ENCODE results near the gene SNIP1.
"Not testable (repeated sequence)": the region's sequence is repeated elsewhere in the genome, so short reads cannot be mapped to it uniquely, and the experiment has no call there.

The SNIP1 gene

GRCh38 chr1:37558411-37558810, 4.3 kb upstream of the SNIP1 start:
- DNase-seq, result no peak

- DNase-seq, result no peak
Observed at GRCh38 chr1:37557402-37557801, 3.3 kb upstream of the SNIP1 start.

- DNase-seq, result peak in 1 of 2 experiments; percentile 9
Observed at GRCh38 chr1:37556712-37557196, 2.7 kb upstream of the SNIP1 start, which contains the start of gene DNALI1. Gene DNALI1, plus strand, starts transcription at chr1:37556940. Its CDS starts 55 bp downstream, at chr1:37556995.

DNA sequence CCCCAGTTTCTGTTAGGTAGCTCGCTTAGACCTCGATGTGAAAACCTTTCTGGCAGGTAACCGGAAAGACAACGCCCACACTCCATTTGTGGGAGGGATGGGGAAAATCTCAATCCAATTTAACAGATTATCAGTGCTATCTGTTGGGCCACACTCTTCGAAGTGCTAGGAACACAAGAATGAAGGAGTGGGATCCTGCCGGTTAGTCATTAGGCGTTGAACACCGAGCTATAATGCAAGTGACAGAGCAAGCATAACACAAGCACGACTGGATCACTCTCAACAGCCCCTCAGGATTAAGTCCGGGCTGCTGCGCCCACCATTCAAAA, 531 bp downstream of the SNIP1 start:
- DNase-seq, result no peak

DNA sequence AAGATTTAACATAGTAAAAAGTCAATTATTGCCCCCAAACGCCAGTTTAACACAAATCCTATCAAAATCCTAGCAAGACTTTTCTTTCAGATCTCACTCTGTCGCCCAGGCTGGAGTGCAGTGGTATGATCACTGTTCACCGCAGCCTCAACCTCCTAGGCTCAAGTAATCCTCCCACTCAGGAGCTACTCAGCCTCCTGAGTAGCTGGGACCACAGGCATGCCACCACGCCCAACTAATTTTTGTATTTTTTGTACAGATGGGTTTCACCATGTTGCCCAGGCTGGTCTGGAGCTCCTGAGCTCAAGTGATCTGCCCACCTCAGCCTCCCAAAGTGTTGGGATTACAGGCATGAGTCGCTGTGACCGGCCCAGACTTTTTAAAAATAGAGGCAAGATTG, 4.8 kb downstream of the SNIP1 start:
- no peak for DNase-seq

DNA sequence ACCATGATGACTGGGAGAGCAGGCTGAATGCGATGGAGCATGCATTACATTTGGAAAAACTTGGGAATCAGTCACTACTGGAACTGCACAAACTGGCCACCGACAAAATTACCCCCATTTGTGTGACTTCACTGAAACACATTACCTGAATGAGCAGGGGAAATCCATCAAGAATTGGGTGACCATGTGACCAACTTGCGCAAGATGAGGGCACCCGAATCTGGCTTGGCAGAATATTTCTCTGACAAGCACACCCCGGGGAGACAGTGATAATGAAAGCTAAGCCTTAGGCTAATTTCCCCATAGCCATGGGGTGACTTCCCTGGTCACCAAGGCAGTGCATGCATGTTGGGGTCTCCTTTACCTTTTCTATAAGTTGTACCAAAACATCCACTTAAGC, 9.1 kb downstream of the SNIP1 start:
- no peak for DNase-seq

DNA sequence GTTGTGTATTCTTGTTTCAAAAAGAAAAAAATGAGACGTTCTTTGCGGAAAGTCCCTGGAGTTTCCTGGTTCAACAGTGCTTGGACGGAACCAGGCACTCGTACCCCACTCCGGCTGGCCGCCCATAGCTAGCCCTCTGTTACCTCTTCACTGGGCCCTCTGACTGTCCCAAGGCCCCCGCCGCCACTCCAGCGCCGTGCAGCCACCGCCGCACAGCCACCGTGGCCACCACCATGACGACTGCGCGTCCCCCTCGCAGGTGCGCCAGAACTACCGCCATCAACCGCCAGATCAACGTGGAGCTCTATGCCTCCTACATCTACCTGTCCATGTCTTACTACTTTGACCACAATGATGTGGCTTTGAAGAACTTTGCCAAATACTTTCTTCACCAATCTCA, 9.6 kb downstream of the SNIP1 start:
- DNase-seq, result no peak

GRCh38 chr1:37540036-37540785, 13.9 kb downstream of the SNIP1 start:
- no peak for DNase-seq

GRCh38 chr1:37539154-37539553, 14.9 kb downstream of the SNIP1 start:
- DNase-seq, result not testable (repeated sequence)

DNA sequence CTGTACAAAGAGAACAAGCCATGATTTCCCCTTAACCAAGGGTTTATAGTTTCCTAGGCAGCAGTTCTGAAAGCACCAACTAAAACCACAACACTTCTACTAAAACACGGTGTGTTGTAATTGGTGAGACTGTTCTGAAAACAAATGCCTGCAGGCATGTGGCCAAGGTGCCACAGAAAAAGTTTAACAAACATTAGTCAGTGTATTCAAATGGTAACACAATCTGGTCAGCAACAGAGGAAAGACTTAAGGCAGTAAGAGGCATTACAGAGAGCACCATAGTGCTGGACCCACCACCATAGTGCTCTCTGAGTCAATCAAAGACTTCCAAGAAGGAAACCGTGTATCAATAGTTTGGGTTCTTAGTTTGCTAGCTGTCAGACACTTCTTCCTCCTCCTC, 16.7 kb downstream of the SNIP1 start:
- DNase-seq, result no peak

DNA sequence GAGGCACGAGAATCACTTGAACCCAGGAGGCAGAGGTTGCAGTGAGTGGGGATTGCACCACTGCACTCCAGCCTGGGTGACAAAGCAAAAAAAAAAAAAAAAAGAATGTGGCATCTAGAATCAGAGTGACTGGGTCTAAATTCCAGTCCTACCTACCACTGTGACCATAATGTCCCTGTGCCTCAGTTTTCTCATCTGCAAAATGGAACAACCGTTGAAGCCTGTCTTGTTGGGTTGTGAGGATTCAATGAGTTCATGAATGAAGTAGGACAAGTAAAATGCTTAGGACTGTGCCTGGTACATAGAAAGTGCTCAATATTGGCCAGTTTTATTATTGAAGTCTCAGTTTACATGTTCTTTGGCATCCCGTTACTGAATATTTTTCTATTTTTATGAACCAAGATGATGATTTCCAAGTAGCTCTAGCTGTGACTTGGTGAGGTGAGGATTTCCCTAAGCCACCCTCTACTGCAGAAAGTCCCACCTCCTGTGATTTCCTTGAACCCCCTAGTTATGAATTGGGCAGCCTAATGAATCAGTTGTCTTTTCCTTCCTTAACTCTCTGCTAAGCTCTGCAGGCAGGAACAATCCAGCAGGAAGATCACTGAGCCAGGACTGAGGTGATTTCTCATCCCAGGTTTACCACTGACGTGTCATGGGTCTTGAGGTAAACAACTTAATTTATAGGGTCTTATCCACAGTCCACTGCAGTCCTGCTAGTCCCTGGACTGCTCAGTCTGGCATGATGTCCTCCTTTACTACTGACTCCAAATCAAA, 20.6 kb downstream of the SNIP1 start:
- no peak for DNase-seq

DNA sequence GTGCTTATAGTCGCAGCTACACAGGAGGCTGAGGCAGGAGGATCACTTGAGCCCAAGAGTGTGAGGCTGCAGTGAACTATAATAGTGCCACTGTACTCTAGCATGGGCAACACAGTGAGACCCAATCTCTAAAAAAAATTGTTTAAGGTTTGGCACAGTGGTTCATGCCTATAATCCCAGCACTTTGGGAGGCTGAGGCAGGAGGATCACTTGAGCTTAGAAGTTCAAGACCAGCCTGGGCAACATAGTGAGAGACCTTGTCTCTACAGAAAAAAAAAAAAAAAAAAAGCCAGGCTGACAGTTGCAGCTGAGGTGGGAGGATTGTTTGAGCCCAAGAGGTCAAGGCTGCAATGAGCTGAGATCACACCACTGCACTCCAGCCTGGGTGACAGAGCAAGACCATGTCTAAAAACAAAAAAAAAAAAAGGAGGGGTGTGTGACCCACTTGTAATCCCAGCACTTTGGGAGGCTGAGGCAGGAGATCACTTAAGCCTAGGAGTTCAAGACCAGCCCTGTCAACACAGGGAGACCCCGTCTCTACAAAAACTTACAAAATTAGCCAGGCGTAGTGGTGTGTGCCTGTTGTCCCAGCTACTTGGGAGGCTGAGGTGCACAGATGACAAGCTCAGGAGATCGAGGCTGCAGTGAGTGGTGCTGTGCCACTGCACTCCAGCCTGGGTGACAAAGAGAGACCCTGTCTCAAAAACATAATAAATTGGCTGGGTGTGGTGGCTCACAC, 21.5 kb downstream of the SNIP1 start:
- DNase-seq, result not testable (repeated sequence)

- not testable (repeated sequence) for DNase-seq
Observed at GRCh38 chr1:37529888-37530287, 24.2 kb downstream of the SNIP1 start.

DNA sequence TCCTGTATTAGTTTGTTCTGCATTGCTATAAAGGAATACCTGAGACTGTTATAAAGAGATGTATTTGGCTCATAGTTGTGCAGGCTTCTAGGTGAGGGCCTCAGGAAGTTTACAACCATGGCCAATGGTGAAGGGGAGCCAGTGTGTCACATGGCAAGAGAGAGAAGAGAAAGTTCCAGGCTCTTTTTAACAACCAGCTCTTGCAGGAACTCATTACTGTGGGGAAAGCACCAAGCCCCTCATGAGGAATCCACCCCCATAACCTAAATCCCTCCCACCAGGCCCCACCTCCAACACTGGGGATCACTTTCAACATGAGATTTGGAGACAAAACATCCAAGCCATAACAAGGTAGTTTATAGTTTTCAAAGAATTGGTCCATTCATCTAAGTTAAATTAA, 34.5 kb downstream of the SNIP1 start:
- DNase-seq, result peak in 1 of 2 experiments; percentile 3

DNA sequence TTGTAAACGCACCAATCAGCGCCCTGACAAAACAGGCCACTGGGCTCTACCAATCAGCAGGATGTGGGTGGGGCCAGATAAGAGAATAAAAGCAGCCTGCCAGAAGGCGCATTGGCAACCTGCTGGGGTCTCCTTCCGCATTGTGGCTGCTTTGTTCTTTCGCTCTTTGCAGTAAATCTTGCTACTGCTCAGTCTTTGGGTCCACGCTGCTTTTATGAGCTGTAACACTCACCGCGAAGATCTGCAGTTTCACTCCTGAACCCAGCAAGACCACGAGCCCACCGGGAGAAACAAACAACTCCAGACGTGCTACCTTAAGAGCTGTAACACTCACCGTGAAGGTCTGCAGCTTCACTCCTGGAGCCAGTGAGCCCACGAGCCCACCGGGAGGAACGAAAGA, 35.2 kb downstream of the SNIP1 start:
- peak in 1 of 2 experiments; percentile 45 for DNase-seq

DNA sequence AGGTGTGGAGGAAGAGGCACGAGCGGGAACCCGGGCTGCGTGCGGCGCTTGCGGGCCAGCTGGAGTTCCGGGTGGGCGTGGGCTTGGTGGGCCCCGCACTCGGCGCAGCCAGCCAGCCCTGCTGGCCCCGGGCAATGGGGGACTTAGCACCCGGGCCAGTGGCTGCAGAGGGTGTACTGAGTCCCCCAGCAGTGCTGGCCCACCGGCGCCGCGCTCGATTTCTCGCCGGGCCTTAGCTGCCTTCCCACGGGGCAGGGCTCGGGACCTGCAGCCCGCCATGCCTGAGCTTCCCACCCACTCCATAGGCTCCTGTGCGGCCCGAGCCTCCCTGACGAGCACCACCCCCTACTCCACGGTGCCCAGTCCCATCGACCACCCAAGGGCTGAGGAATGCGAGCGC, 35.9 kb downstream of the SNIP1 start:
- DNase-seq, result not testable (repeated sequence)

DNA sequence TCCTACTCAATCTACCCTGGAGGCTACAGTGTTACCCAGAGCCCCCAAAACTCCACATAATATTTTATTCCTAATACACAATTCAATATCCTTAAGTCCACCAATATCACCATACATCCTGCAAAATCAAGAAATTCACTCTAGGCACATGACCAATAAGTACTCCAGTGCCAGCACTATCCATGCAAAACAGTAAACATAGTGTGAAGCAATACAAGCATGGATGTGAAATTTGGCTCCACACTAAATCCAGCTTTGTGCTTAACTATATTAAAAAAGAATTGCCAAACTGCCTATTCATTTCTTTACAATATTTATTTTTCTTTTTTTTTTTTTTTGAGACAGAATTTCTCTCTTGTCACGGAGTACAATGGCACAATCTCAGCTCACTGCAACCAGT, 36.5 kb downstream of the SNIP1 start:
- no peak for DNase-seq

GRCh38 chr1:37515185-37516034, 38.7 kb downstream of the SNIP1 start:
- no peak for DNase-seq

DNA sequence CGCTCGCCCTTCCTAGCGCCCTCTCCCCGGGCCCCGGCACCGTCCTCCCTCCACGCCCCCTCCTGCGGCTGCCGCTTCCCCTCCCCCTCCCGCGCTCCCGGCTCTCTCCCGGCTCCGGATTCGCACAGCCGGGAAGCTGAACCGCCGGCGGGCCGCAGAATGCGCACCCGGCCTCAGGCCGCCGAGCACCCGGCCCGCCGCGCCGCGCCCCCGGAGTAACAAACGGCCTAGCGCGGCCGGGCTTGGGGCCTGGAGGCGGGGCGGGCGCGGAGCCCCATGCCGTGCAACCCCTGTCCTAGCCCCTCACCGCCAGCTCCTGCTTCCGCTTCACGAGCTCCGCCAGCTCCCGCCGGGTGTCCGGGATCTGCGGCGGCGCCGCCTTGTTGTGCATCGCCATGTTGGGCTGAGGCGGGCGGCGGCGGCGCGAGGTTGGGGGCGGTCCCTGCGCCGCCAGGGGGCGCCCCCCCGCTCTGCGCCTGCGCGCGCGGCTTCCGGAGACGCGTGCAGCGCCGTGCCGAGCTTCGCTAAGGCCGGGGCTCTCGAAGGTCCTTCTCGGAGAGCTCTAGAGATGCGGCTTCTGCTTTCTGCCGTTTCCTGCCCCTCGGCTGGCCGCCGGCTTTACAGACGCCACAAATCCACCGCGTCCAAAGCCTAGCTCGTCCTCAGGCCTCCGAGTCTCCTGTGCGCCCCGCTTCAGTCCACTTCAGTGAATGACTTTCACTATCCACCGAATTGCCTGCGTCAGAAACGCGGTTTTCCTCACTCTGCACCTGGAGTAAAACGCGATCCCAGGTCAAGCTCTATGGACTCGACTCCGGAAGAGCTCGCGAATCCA, 39.5 kb downstream of the SNIP1 start, which contains the start of gene MEAF6:
Gene MEAF6, minus strand, starts transcription at position 417 of the 835 bp plus-strand sequence. Its CDS starts 20 bp downstream, at position 397.
- DNase-seq, result peak; percentile 73 to 85

GRCh38 chr1:37513795-37514349, 40.2 kb downstream of the SNIP1 start:
- peak; percentile 60 to 82 for DNase-seq

DNA sequence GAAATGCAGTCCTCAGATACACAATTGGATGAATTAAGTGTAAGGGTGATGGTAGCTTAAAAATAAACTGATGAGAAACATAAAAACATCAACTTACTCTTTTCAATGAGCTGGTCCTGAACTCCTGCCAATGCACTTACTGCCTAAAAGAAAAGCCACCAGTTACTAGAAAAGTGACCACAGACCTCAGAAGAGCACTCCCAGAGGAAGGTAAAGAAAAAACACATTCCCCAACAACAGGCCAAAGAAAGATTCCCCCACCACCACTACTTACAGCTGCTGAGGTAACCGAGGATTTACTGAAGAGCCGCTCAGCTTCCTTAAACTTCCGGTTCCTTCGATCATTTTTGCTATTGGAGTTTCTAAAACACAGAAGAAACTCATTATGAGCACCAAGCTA, 44.9 kb downstream of the SNIP1 start:
- no peak for DNase-seq

Data from stimulated activated CD4-positive, alpha-beta T cell treated with anti-CD3 and anti-CD28 coated beads, Interleukin-4, amount 100 ng/mL, for 4 hours (primary cell).